ENCODE measurements around the gene PIM2.

DNA sequence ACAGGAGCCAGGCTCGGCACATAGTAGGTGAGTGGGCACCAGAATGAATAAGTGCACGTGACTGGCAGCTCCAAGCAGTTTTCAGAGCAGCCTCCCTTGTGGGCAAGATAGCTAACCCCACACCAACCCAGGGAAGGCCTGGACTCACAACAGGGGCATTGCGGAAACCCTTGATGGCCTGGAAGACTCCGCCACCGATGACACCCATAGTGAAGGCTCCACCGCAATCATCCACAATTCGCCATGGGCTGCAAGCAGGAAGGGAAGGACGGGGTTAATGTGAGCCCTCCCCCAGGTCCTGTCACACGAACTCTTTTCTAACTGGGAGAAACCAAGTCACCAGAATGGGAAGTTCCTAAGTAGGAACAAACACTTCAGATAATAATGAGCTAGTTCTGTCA lies 22.2 kb downstream of the PIM2 start:
- TF ChIP-seq CTCF (IDR thresholded peaks at IDR 0.05 in 4 of 5, conservative IDR thresholded peaks at IDR 0.05 in 1 of 5), result no peak
- TF ChIP-seq POLR2A (IDR thresholded peaks at IDR 0.05), result no peak
